ENCODE data around the gene EBLN1.

Gene EBLN1

GRCh38 chr10:22174442-22174841 lies 43.4 kb downstream of the EBLN1 start:
- no peak for TF ChIP-seq CTCF (IDR thresholded peaks at IDR 0.05; ENCODE audit: low read depth, low read length)
- in situ Hi-C loops (cut with HindIII; ENCODE audit: low sequenced_read_pairs): no loop called here
- H3K4me3 ChIP-seq (ENCODE audit: low read depth, low read length): no peak overlapping the region
- no peak for DNase-seq (ENCODE audit: low read depth, low spot score)

GRCh38 chr10:22171131-22171530 lies 46.7 kb downstream of the EBLN1 start:
- in situ Hi-C loops (cut with HindIII; ENCODE audit: low sequenced_read_pairs): no loop called here
- no peak for DNase-seq (ENCODE audit: low read depth, low spot score)
- H3K4me3 ChIP-seq (ENCODE audit: low read depth, low read length): no peak overlapping the region
- no peak for TF ChIP-seq CTCF (IDR thresholded peaks at IDR 0.05; ENCODE audit: low read depth, low read length)

- no peak for DNase-seq (ENCODE audit: low read depth, low spot score)
- no peak for TF ChIP-seq CTCF (IDR thresholded peaks at IDR 0.05; ENCODE audit: low read depth, low read length)
- no peak overlapping the region for H3K4me3 ChIP-seq (ENCODE audit: low read depth, low read length)
- in situ Hi-C loops (cut with HindIII; ENCODE audit: low sequenced_read_pairs): no loop called here
These were observed 47.2 kb downstream of the EBLN1 start for GRCh38 chr10:22170582-22170981.

- no peak for DNase-seq (ENCODE audit: low read depth, low spot score)
- in situ Hi-C loops (cut with HindIII; ENCODE audit: low sequenced_read_pairs): no loop called here
- no peak for TF ChIP-seq CTCF (IDR thresholded peaks at IDR 0.05; ENCODE audit: low read depth, low read length)
- H3K4me3 ChIP-seq (ENCODE audit: low read depth, low read length): no peak overlapping the region
These were observed 57.8 kb downstream of the EBLN1 start for GRCh38 chr10:22159979-22160378.

- H3K4me3 ChIP-seq (ENCODE audit: low read depth, low read length): no peak overlapping the region
- in situ Hi-C loops (cut with HindIII; ENCODE audit: low sequenced_read_pairs): no loop called here
- TF ChIP-seq CTCF (IDR thresholded peaks at IDR 0.05; ENCODE audit: low read depth, low read length): no peak
- DNase-seq (ENCODE audit: low read depth, low spot score): no peak
These were observed 58.6 kb downstream of the EBLN1 start for GRCh38 chr10:22159180-22159579.

Measured in astrocyte of the spinal cord (primary cell).